ENCODE measurements around the gene SPSB1. TPM values are rescaled to one million over a fixed set of nuclear protein-coding genes. Genes with fewer than 3 reads are reported as not detected.

Gene SPSB1
- total RNA-seq, 4 donors from 2014 or later: 40.0 to 82.1 (median 52.6) TPM

DNA sequence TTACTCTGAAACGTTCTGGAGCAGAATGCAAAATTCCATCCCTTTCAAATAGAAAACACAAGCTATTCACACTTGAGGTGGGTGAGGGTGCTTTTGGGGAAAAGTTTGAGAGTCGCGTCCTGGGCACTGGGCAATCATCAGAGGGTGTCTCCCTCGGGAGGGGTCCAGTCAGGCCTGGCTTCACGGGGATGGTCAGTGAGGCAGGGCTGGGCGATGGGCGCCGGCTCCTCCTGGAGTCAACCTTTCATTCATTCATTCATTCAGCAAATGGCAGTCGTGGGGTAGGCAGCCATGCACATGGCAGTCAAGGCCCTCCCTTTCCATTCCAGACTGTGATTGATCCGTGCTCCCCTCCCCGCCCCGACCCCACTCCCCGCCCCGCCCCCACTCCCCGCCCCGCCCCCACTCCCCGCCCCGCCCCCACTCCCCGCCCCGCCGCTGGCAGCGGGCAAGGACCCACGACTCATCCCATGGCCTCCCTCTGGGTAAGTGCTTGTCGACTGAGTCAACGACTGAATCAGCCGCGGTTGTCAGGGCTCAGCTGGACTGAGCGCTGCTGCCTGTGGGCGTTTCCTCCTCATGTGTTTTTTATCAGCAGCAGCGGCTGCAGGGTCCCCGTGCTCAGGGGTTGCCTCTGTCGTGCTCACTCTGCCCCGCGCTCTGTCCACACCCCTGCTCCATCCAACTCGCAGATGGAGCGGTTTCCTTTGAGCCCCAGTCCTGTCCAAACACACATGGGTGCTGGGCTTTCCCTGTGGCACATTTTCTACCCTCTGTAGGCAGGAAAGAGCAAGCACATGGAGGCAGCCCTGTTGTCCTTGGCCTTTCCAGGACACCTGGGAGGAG lies 12.5 kb upstream of the SPSB1 start:
- in situ Hi-C loops (cut with MboI; ENCODE audit: low pct_ligation_motif_present in 1 of 4, low pct_unique_long_range_greater_than_20kb in 1 of 4, low sequenced_read_pairs in 3 of 4) (loop anchor here in 3 of 4 donors (10.0 to 25.0 kb wide), 4 partner anchors 175 to 215 kb away; no protein-coding TSS in a partner anchor), intact Hi-C loops (cut with DNase I; ENCODE audit: low total_unique reads) (no loop called here)
- no peak overlapping the region for H3K4me3 ChIP-seq
- 36% methylated on average over 21 of the region's 36 CpGs; no CpG with 5 or more reads in 1 of the 2 donors for WGBS, 2 donors (ENCODE audit: low coverage in 1 of 2)
- DNase-seq: peak; percentile 74
- no peaks in the 10 kb centered on the region for H3K36me3 ChIP-seq
- H3K4me1 ChIP-seq: peaks cover 15 to 70% (median 38%) of the 10 kb centered on the region in 4 donors
- H3K27me3 ChIP-seq: no peaks in the 10 kb centered on the region
- TF ChIP-seq POLR2A (IDR thresholded peaks at IDR 0.05): no peak
- TF ChIP-seq, protein P1, sequence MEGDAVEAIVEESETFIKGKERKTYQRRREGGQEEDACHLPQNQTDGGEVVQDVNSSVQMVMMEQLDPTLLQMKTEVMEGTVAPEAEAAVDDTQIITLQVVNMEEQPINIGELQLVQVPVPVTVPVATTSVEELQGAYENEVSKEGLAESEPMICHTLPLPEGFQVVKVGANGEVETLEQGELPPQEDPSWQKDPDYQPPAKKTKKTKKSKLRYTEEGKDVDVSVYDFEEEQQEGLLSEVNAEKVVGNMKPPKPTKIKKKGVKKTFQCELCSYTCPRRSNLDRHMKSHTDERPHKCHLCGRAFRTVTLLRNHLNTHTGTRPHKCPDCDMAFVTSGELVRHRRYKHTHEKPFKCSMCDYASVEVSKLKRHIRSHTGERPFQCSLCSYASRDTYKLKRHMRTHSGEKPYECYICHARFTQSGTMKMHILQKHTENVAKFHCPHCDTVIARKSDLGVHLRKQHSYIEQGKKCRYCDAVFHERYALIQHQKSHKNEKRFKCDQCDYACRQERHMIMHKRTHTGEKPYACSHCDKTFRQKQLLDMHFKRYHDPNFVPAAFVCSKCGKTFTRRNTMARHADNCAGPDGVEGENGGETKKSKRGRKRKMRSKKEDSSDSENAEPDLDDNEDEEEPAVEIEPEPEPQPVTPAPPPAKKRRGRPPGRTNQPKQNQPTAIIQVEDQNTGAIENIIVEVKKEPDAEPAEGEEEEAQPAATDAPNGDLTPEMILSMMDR (IDR thresholded peaks at IDR 0.05): peak in 1 of 5 experiments; percentile 11
- TF ChIP-seq POLR2AphosphoS5 (IDR thresholded peaks at IDR 0.05): peak in 1 of 3 donors; percentile 47
- H3K27ac ChIP-seq: peak overlapping the region; percentile 86 to 92 (median 88)
- no peaks in the 10 kb centered on the region for H3K9me3 ChIP-seq

DNA sequence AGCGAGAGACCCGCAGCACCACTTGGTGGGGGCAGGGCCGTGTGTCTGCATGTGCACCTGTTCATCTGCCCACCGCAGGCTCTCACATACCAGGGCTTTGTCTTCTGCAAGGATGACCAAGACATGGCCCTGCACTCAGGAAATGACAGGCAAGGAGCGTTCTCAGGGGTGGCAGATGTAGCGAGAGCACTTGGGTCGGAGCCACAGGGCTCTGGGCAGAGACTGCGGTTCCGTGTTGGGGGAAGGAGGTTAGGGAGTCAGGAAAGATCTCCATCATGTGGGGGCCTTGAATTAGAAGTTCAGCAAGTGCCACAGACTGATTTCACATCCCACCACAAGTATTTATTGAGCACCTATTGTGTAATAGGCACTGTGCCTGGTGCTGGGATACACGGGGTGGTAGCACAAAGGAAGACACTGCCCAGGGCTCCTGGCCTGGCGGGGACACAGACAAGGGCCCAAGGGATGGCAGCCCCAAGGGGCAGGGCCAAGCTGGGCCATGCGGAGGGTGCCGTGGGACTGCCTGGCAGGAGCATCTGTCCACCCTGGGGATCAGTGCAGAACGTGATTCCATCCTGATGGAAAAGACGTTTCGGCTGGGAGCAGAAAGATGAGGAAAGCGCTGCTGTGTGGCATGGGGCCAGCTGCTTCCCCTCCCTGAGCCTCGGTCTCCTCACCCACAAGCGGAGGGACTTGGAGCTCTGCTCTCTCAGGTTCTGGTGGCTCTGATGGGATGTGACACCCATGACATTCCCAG lies 11.4 kb upstream of the SPSB1 start:
- TF ChIP-seq EP300 (IDR thresholded peaks at IDR 0.05; ENCODE audit: low read depth) (no peak), POLR2AphosphoS5 (IDR thresholded peaks at IDR 0.05) (no peak), POLR2A (IDR thresholded peaks at IDR 0.05) (no peak)
- TF ChIP-seq, protein P1 (IDR thresholded peaks at IDR 0.05): no peak
- intact Hi-C loops (cut with DNase I; ENCODE audit: low total_unique reads): no loop called here
- in situ Hi-C loops (cut with MboI; ENCODE audit: low pct_ligation_motif_present in 1 of 4, low pct_unique_long_range_greater_than_20kb in 1 of 4, low sequenced_read_pairs in 3 of 4): loop anchor here in 3 of 4 donors (10.0 to 25.0 kb wide), 4 partner anchors 174 to 214 kb away; no protein-coding TSS in a partner anchor

DNA sequence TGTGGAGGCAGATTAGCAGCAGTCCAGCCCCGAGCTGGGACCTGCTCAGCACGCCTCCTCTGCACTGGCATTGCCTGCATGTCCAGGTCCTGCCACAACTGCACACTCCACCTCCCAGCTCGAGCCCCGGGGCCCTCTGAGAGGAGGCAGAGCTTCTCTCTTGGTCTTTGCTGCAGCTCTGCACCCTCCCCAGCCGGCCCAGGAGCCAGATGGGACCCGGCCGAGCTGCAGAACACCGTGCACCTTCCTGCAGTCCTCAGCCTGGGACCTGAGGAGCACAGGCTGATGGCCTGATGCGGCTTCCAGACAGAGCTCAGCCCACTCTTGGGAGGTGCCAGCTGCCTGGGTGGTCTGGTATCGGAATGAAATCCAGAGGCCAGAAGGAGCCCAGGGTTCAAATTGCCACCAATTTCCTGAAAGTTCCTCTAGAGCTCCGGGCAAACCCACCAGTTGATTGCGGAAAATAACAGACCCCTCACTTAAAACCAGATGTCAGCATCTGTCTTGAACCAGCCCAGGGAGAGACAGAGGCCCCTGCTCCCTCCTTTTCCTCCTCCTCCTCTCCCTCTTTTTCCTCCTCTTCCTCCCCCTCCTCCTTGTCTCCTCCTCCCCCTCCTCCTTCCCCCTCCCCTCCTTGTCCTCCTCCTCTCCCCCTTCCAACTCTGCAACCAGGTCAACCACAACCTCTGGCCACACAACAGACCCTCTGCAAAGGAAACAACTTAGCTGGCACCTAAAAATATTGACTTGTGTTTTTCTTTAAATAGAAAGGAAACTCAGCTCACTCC lies 10.6 kb upstream of the SPSB1 start:
- intact Hi-C loops (cut with DNase I; ENCODE audit: low total_unique reads): no loop called here
- Histone ChIP-seq H3K9me3 (no peaks in the 10 kb centered on the region), H3K4me1 (peaks cover 12 to 55% (median 34%) of the 10 kb centered on the region in 4 donors), H3K27ac (no peak overlapping the region), H3K27me3 (no peaks in the 10 kb centered on the region), H3K36me3 (no peaks in the 10 kb centered on the region), H3K4me3 (no peak overlapping the region)
- in situ Hi-C loops (cut with MboI; ENCODE audit: low pct_ligation_motif_present in 1 of 4, low pct_unique_long_range_greater_than_20kb in 1 of 4, low sequenced_read_pairs in 3 of 4): loop anchor here in 3 of 4 donors (10.0 to 25.0 kb wide), 4 partner anchors 173 to 213 kb away; no protein-coding TSS in a partner anchor
- 69% methylated on average over 12 of the region's 12 CpGs; no CpG with 5 or more reads in 1 of the 2 donors for WGBS, 2 donors (ENCODE audit: low coverage in 1 of 2)
- no peak for DNase-seq
- TF ChIP-seq EP300 (IDR thresholded peaks at IDR 0.05; ENCODE audit: low read depth): no peak
- TF ChIP-seq, protein P1 (IDR thresholded peaks at IDR 0.05): no peak
- no peak for TF ChIP-seq POLR2A (IDR thresholded peaks at IDR 0.05)
- TF ChIP-seq POLR2AphosphoS5 (IDR thresholded peaks at IDR 0.05): no peak

More for the DNA sequence above, 11.4 kb upstream of the SPSB1 start:
- no peak overlapping the region for H3K4me3 ChIP-seq
- DNase-seq: no peak
- no peaks in the 10 kb centered on the region for H3K9me3 ChIP-seq
- H3K27ac ChIP-seq: peak overlapping the region; percentile 86 to 92 (median 88)
- H3K4me1 ChIP-seq: peaks cover 12 to 60% (median 34%) of the 10 kb centered on the region in 4 donors
- no peaks in the 10 kb centered on the region for H3K36me3 ChIP-seq
- 83% methylated on average over 18 of the region's 19 CpGs; no CpG with 5 or more reads in 1 of the 2 donors for WGBS, 2 donors (ENCODE audit: low coverage in 1 of 2)
- H3K27me3 ChIP-seq: no peaks in the 10 kb centered on the region
